Mesodermal cell (in vitro differentiated cells): ENCODE data around the gene GALNT17.

ENCODE experiments used
- H3K27ac ChIP-seq: 2 replicates; pipeline ENCODE4 v1.7.0; 2013; ENCODE audit warnings: mild to moderate bottlenecking, low read depth, low read length, moderate library complexity; ENCODE audit not compliant: severe bottlenecking
- H3K36me3 ChIP-seq: 2 replicates; pipeline ENCODE4 v1.7.1; 2013; ENCODE audit warnings: mild to moderate bottlenecking, low read length, moderate library complexity; ENCODE audit not compliant: control insufficient read depth, insufficient read depth
- H3K4me1 ChIP-seq: one replicate; pipeline ENCODE4 v1.7.1; 2013; ENCODE audit warnings: mild to moderate bottlenecking, low read length; ENCODE audit not compliant: insufficient read depth, control insufficient read depth, poor library complexity, severe bottlenecking
- H3K4me3 ChIP-seq: 2 replicates; pipeline ENCODE4 v1.7.0; 2013; ENCODE audit warnings: low read length, control low read depth, mild to moderate bottlenecking; ENCODE audit not compliant: insufficient read depth, poor library complexity, severe bottlenecking; ENCODE audit errors: extremely low read depth
- H3K9me3 ChIP-seq: 2 replicates; pipeline ENCODE4 v1.7.1; 2013; ENCODE audit warnings: mild to moderate bottlenecking, low read length, moderate library complexity; ENCODE audit not compliant: control insufficient read depth
- WGBS, 2 experiments: methylation state at CpG; one replicate each; pipeline ENCODE4 v1.1.5; 2013; ENCODE audit warnings: missing lambda C conversion rate in 2 of 2; ENCODE audit not compliant: insufficient coverage in 2 of 2; 5-methylcytosine and 5-hydroxymethylcytosine counted together

Gene GALNT17

DNA sequence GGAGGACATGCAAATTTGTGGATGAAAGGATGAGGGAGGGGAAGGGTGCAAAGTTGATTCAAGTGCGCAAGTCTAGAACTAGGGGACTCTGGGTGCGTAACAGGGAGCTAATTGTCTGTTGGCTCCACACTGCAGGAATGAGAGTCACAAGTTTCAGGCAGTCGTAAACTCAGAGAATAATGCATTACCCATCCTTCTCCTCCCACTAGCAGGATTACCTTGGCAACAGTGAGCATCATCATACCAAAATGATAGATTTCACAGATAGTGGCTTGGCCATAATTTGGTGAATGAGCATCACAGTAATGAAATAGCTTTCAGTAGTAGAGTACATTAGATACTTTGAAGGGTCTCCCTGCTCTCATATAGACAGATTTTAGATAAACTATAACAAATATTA is 565.5 kb downstream of the GALNT17 start:
- H3K4me1 ChIP-seq, result peaks cover 4% of the 10 kb centered on the region
- H3K4me3 ChIP-seq, result no peak overlapping the region
- H3K27ac ChIP-seq, result no peak overlapping the region
- H3K36me3 ChIP-seq, result no peaks in the 10 kb centered on the region
- 91 to 100% methylated on average over 1 to 3 of the region's 3 CpGs for WGBS, 2 experiments
- H3K9me3 ChIP-seq, result no peaks in the 10 kb centered on the region

DNA sequence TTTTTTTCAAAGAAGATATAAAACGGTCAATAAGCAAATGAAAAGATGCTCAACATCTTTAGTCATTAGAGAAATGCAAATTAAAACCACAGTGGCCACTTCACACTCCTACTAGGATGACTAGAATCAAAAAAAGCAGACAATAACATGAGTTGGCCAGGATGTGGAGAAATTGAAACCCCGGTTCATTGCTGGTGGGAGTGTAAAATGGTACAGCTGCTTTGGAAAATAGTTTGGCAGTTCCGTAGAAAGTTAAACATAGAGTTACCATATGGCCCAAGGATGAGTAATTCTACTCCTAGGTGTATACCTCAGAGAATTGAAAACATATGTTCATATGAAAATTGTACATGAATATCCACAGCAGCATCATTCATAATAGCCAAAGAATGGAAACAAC is 573.3 kb downstream of the GALNT17 start:
- no peak overlapping the region for H3K4me3 ChIP-seq
- H3K36me3 ChIP-seq, result no peaks in the 10 kb centered on the region
- 72 to 100% methylated on average over 1 to 2 of the region's 3 CpGs for WGBS, 2 experiments
- H3K9me3 ChIP-seq, result no peaks in the 10 kb centered on the region
- H3K4me1 ChIP-seq, result no peaks in the 10 kb centered on the region
- H3K27ac ChIP-seq, result no peak overlapping the region

GRCh38 chr7:71705901-71706596 is 574.1 kb downstream of the GALNT17 start:
- Histone ChIP-seq H3K27ac (no peak overlapping the region), H3K9me3 (no peaks in the 10 kb centered on the region)

DNA sequence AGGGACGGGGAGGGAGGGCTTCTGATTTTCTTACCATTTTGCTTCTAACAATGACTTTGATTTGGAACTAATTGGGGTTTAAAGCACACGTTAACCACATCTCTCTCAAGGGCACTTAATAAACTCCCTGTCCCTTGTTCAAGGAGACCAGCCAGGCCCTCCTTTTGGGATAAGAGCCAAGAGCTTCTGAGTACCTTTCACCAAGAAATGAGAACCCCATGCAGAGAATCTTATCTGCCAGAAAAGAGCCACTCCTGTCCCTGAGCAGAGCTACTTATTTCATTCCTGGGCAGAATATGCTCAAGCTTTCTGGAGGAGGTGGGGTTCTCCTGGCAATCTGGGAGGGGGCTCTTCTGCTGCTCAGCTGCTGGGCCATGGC is 574.6 kb downstream of the GALNT17 start:
- H3K4me3 ChIP-seq, result no peak overlapping the region
- WGBS, 2 experiments, result 80 to 100% methylated on average over 1 of the region's 2 CpGs
- H3K27ac ChIP-seq, result no peak overlapping the region
- H3K36me3 ChIP-seq, result no peaks in the 10 kb centered on the region
- H3K4me1 ChIP-seq, result no peaks in the 10 kb centered on the region
- H3K9me3 ChIP-seq, result no peaks in the 10 kb centered on the region

More at GRCh38 chr7:71705901-71706596, 574.1 kb downstream of the GALNT17 start:
- Histone ChIP-seq H3K4me3 (no peak overlapping the region), H3K36me3 (no peaks in the 10 kb centered on the region), H3K4me1 (no peaks in the 10 kb centered on the region)
- 79 to 96% methylated on average over 2 to 3 of the region's 3 CpGs for WGBS, 2 experiments

DNA sequence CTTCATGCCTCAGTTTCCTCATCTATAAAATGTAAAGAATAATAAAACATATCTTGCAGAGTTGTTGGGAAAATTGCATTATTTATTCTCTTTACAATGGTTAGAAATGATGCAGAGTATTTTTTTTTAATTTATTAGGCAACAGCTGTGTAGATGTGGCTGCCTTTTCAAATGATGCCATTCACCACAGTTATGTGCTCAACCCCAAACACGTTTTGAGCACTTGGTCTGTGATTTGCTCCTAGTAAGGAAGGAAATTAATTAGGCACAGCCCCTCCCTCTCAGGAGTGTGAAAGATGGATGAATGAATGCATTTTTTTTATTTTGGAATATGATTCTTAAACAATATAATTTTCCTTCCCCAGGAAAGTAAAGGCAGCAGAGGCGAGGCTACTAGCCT is 575.1 kb downstream of the GALNT17 start:
- Histone ChIP-seq H3K4me3 (no peak overlapping the region), H3K4me1 (no peaks in the 10 kb centered on the region), H3K27ac (no peak overlapping the region), H3K9me3 (no peaks in the 10 kb centered on the region), H3K36me3 (no peaks in the 10 kb centered on the region)
- WGBS, 2 experiments, result 88 to 100% methylated on average over 1 of the region's 2 CpGs

DNA sequence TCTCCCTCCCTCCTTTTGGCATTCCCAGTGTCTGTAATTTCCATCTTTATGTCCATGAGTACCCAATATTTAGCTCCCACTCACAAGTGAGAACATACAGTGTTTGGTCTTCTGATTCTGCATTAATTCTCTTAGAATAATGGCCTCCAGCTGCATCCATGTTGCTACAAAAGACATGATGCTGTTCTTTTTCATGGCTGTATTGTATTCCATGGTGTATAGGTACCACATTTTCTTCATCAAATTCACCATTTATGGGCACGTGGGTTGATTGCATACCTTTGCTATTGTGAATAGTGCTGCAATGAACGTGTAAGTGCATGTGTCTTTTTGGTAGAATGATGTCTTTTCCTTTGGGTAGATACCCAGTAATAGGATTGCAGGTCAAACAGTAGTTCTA is 576.8 kb downstream of the GALNT17 start:
- WGBS, 2 experiments, result 88 to 100% methylated on average over 1 to 2 of the region's 2 CpGs
- no peaks in the 10 kb centered on the region for H3K36me3 ChIP-seq
- no peaks in the 10 kb centered on the region for H3K9me3 ChIP-seq
- H3K27ac ChIP-seq, result no peak overlapping the region
- H3K4me3 ChIP-seq, result no peak overlapping the region
- no peaks in the 10 kb centered on the region for H3K4me1 ChIP-seq

- no peak overlapping the region for H3K27ac ChIP-seq
- H3K36me3 ChIP-seq, result no peaks in the 10 kb centered on the region
- H3K4me1 ChIP-seq, result no peaks in the 10 kb centered on the region
- no peaks in the 10 kb centered on the region for H3K9me3 ChIP-seq
- 83 to 93% methylated on average over 4 to 5 of the region's 5 CpGs for WGBS, 2 experiments
- H3K4me3 ChIP-seq, result no peak overlapping the region
These were observed 578.5 kb downstream of the GALNT17 start for GRCh38 chr7:71710442-71710841.

DNA sequence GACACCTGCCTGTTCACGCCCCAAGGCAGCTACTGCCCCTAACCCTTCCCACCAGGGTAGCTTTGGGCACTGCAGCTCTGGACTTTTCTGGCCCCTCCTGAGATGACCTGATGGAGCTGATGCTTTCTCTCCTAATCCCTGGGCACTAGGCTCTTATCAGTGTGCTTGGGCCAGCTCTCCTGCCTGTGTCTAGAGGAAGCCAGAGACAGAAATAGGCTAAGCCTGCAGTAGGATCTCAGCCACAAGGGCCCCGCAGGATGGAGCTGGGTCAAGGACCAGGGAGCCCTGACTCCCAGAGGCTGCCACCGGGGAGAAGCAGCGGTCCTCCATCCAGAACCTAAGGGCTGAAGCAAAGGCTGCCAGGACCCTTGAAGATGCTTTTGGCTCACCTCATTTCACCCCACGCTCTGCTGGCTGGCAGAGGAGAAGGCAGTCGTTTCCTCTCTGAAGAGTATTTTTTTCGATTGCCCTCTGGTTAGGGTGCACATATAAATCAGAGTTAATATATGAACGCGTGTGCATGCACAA is 580.8 kb downstream of the GALNT17 start:
- WGBS, 2 experiments, result 92 to 94% methylated on average over 9 of the region's 9 CpGs
- no peaks in the 10 kb centered on the region for H3K36me3 ChIP-seq
- H3K27ac ChIP-seq, result no peak overlapping the region
- H3K9me3 ChIP-seq, result no peaks in the 10 kb centered on the region
- no peak overlapping the region for H3K4me3 ChIP-seq
- peaks cover 7% of the 10 kb centered on the region for H3K4me1 ChIP-seq

- H3K27ac ChIP-seq, result peak overlapping the region; percentile 39
- no peaks in the 10 kb centered on the region for H3K9me3 ChIP-seq
- no peaks in the 10 kb centered on the region for H3K36me3 ChIP-seq
- 68 to 80% methylated on average over 2 to 3 of the region's 3 CpGs for WGBS, 2 experiments
- no peak overlapping the region for H3K4me3 ChIP-seq
- peaks cover 7% of the 10 kb centered on the region for H3K4me1 ChIP-seq
These were observed 584.7 kb downstream of the GALNT17 start for GRCh38 chr7:71716690-71717089.

- 91 to 94% methylated on average over 2 to 6 of the region's 6 CpGs for WGBS, 2 experiments
- no peaks in the 10 kb centered on the region for H3K9me3 ChIP-seq
- no peak overlapping the region for H3K27ac ChIP-seq
- H3K4me1 ChIP-seq, result peaks cover 7% of the 10 kb centered on the region
- no peak overlapping the region for H3K4me3 ChIP-seq
- H3K36me3 ChIP-seq, result no peaks in the 10 kb centered on the region
These were observed 586.6 kb downstream of the GALNT17 start for GRCh38 chr7:71718563-71718962.

- no peak overlapping the region for H3K4me3 ChIP-seq
- H3K27ac ChIP-seq, result no peak overlapping the region
- no peaks in the 10 kb centered on the region for H3K36me3 ChIP-seq
- H3K4me1 ChIP-seq, result no peaks in the 10 kb centered on the region
- H3K9me3 ChIP-seq, result no peaks in the 10 kb centered on the region
- WGBS, 2 experiments, result 65% methylated on average over 2 of the region's 3 CpGs; no CpG with 5 or more reads in 1 of the 2 experiments
These were observed 589.8 kb downstream of the GALNT17 start for GRCh38 chr7:71721742-71722141.
